ENCODE measurements around the gene MRPL3.
"Not testable (repeated sequence)": the region's sequence is repeated elsewhere in the genome, so short reads cannot be mapped to it uniquely, and the experiment has no call there.

Gene MRPL3

DNA sequence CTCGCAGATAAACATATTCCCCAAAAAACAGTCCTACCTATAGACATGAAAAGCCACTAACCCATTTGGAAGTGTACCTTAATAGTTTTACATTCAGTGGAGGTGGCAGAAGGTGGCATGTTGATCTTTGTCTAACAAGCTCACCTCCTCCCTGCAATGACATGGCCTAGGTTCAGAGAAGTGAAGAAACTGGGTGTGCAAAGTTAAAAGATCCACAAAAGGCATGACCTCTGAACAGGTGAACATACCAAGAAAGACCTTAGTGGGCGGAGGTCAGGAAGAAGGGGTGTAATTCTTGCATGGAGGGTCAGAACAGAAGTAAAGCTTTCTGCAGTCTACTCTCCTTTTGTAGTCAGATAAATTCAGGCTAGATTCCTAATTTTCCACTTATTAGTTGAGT, 822 bp downstream of the MRPL3 start:
- in situ Hi-C loops (cut with MboI; ENCODE audit: low sequenced_read_pairs): no loop called here

DNA sequence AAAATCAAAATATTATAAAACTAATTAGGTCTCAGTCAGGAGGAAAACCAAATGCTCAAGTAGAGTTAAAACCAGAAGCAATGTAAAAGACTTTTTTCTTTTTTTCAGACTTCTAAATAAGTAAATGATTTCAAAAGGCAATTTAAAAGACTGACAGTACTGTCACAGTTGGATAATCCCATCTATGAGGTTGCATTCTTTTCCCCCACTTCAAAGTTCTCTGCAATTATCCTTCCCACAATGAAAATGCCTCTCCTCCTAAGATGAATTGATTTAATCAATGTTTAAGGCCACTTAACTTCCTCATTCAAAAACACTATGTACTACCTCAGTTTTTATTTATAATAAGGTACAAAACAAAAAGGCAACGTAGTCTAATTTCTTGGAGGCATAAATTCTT, 8.1 kb downstream of the MRPL3 start:
- in situ Hi-C loops (cut with MboI; ENCODE audit: low sequenced_read_pairs): no loop called here

DNA sequence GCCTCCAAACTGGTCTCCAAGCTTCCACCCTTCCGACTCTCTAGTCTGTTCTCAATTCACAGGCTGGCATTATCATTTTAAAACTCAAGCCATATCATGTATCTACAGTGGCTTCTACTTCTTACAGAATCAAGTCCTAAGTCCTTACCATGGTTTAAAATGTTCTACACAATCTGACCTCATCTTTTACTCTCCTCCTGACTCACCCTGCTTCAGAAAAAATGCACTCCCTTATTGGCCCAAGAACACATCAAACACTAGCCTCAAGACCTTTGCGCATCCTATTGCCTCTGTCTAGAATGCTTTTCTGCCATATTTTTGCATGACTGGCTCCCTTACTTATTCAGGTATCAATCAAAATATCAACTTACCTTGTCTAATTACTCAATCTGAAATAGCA, 11.0 kb downstream of the MRPL3 start:
- in situ Hi-C loops (cut with MboI; ENCODE audit: low sequenced_read_pairs): no loop called here

DNA sequence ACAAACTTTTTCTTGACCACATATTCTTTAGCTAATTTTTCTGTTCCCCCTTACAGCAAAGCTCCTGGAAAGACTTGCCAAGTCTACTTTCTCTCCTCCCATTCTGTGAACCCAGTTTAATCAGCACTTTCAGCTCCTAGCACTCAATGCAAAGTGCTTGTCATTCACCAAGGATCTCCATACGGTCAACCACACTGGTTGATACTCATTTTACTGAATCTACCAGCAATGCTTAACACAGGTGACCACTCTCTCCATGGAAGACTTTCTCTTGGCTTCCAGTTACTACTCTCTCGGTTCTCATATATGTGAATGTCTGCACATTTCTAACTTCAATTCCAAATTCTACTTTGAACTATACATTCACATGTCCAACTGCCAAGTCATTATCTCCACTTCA, 11.7 kb downstream of the MRPL3 start:
- in situ Hi-C loops (cut with MboI; ENCODE audit: low sequenced_read_pairs): no loop called here

DNA sequence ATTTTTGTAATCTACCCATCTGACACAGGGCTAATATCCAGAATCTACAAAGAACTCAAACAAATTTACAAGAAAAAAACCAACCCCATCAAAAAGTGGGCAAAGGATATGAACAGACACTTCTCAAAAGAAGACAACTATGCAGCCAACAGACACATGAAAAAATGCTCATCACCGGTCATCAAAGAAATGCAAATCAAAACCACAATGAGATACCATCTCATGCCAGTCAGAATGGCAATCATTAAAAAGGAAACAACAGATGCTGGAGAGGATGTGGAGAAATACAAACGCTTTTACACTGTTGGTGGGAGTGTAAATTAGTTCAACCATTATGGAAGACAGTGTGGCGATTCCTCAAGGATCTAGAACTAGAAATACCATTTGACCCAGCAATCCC, 16.2 kb downstream of the MRPL3 start:
- in situ Hi-C loops (cut with MboI; ENCODE audit: low sequenced_read_pairs): not testable (repeated sequence)

DNA sequence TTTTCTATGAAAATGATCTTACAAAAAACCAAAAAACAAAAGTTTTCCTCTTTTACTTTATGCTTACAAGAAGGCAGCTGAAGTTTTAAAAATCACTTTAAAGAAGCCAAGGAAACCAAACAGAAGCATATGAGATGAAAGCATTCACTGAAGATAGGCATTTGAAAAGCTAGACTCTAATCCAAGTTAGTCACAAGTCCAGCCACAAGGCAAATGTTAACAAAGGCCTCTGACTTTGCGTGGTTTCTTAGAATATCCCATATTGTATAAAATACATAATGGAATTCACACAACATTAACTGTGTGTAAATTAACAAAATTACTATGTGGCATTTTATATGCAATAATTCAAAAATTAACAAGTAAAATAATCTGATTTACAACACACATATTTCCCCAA, 17.7 kb downstream of the MRPL3 start:
- in situ Hi-C loops (cut with MboI; ENCODE audit: low sequenced_read_pairs): no loop called here

DNA sequence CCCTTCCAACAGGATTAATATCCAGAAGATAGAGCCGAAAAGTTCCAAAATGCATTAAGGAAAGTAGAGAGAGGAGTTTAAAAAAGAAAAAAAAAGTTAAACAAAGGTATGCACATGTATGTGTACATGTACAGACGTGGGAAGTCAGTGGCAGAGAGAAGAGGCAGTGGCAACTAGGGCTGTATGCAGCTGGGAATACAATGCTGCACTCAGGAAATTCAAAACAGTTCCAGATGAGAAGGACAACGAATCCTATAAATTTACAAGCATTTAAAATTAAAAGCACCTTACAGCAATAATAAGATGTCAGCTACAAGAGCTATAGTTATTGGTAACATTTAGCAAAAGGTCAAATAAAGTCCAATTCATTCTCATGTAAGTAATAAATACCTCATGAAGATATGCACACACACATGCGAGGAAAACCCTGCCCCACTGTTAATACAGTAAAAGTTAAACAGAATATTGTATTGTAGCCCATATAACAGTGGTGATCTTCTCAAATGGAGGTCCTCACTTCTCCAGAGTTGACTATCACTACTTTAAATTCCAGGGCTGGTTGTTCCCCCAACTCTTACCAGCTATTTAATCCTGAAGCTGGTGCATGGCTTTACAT, 18.2 kb downstream of the MRPL3 start:
- in situ Hi-C loops (cut with MboI; ENCODE audit: low sequenced_read_pairs): no loop called here

DNA sequence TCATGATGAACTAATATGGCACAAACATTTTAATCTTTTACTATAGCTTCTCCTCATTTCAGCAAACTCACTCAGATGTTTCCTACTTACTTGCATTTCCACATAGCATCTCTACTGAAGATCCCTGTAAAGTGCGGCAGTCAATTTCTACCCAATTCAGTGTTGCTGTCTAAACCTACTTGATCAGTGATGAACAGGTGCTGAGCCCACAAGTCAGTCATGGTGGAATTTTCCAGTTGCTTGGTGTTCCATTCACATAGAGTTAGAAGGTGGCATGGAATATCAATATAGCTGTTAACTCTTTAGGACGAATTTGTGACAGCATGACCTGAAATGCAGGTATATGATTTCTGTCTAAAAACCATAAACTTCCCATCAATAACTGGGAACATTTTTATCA, 22.7 kb downstream of the MRPL3 start:
- in situ Hi-C loops (cut with MboI; ENCODE audit: low sequenced_read_pairs): no loop called here

DNA sequence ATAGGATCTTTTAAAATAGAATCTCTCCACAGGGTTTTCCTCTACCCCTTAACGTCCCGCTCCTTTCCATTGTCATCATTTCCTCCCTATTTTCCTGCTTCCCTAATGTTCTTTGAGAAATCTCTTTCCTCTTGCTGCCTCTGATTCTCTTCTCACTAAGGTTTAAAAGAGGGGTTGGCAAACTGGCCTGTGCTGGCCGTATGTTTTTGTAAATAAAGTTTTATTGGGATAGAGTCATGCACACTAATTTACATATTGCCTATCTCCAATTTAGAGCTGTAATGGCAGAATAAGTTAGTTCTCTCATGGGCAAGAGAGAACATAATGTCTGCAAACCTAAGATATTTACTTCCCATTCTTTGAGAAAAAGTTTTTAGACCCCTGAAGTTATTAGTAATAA, 25.0 kb downstream of the MRPL3 start:
- in situ Hi-C loops (cut with MboI; ENCODE audit: low sequenced_read_pairs): no loop called here

DNA sequence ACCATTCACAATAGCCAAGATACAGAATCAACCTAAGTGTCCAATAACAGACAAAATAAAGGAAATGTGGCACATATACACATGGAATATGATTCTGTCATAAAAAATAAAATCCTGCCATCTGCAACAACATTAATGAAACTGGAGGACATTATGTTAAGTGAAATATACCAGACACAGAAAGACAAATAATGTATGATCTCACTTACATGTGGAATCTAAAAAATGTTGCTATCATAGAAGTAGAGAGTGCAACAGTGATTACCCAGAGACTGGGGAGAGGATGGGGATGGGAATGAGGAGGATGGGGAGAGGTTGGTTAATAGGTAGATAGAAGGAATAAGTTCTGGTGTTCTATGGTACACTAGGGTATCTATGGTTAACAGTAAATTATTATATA, 28.7 kb downstream of the MRPL3 start:
- in situ Hi-C loops (cut with MboI; ENCODE audit: low sequenced_read_pairs): no loop called here

DNA sequence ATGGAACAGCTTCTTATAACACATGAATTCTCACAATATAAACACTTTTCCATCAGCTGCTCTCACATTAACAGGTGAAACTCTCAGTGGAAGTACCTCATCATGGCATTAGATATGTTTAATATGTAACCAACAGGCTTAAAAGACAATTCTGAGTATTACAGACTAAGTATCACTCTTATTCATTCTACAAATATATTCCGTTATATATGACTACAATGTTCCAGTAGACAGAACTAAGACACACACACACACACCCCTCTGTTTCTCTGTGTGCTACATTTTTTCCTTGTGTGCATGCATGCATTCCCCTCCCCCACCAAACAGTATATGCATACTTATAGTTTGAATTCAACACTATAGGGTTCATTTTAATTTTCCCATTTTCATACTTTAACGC, 32.4 kb downstream of the MRPL3 start:
- in situ Hi-C loops (cut with MboI; ENCODE audit: low sequenced_read_pairs): no loop called here

DNA sequence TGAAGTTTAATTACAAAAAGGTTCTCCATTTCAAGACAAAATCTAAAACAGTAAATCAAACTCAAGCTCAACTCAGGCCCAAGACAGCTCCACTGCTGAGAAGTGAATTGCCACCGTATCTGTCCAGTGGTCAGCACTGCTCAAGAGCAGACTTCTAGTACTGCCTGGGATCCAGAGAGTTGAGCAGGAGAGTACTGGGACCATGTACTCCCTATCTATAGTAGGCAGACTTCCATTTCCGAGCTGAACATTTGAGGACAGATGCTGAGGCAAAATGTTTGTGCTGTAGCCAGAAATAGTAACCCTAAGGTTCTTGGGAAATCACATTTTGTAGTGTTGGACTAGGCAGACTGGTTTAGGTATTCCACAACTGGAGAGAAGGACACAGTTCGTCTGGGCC, 44.1 kb downstream of the MRPL3 start:
- in situ Hi-C loops (cut with MboI; ENCODE audit: low sequenced_read_pairs): no loop called here

DNA sequence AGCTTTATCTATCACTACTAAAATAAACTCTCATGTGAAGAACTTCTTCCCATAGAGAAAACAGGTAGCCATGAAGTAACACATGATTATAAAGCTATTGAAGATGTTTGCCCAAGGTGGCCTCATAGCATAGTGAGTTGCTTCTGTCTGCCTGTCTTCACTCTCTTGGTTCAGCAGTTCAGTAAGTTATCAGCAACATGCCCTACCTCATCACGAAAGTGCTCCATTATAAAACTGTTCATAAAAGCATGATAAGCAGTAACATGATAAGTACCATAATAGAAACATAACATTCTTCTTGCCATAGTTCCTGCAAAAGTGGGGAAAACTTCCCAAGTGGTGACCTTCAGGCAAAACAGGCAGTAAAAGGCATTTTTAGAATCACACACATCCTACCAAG, 45.6 kb downstream of the MRPL3 start:
- in situ Hi-C loops (cut with MboI; ENCODE audit: low sequenced_read_pairs): no loop called here

DNA sequence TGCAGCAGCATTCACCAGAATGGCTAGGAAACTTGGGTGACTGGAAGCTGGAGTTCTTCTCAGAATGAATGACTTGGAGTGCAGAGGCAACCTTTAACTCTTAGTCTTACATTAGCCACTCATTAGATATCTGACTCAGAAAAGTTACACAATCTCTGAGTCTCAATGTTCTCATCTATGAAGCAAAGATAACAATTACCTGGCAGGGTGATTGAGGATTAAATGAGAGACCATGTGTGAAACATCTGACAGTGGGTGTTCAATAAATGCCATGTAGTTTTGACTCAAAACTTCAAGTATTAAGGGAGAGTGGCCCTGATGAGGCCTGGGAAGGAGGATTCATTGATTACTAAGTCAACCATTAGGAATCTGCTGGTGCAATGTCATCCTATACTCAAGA, 48.3 kb downstream of the MRPL3 start:
- in situ Hi-C loops (cut with MboI; ENCODE audit: low sequenced_read_pairs): no loop called here

DNA sequence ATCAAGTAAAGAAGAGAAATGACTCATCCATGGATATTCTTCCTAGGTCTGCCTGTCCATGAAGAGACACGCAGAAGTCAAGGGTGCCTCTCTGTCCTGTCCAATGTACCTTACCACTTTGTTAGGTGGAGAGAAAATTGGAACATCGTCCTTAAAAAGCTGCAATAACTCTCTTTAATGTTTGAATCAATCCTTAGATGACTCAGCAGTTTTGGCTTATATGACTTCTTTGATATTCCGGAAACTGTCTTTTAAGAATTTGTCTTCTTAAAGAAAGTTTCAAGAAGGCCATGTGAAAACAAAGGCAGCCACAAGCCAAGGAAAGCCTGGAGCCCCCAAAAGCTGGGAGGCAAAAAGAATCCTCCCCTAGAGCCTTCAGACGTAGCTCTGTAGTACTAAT, 49.2 kb downstream of the MRPL3 start:
- in situ Hi-C loops (cut with MboI; ENCODE audit: low sequenced_read_pairs): no loop called here

DNA sequence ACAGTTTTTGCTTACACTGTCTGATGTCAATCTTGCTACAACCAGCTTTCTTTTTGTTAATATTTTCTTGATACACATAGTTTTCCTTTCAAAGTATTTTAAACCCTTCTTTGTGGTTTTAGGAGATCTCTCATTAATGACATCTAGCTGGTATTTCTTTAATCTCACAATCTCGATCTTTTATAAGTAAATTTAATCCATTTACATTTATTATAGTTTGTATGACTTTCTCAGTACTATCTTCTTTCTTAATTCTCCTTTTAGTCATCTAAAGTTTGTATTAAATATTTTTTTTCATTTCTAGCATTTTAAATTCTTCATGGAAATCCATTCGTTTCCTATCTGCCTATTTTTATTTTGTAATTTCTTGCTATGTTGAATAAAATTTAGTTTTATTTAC, 55.4 kb downstream of the MRPL3 start:
- in situ Hi-C loops (cut with MboI; ENCODE audit: low sequenced_read_pairs): no loop called here

DNA sequence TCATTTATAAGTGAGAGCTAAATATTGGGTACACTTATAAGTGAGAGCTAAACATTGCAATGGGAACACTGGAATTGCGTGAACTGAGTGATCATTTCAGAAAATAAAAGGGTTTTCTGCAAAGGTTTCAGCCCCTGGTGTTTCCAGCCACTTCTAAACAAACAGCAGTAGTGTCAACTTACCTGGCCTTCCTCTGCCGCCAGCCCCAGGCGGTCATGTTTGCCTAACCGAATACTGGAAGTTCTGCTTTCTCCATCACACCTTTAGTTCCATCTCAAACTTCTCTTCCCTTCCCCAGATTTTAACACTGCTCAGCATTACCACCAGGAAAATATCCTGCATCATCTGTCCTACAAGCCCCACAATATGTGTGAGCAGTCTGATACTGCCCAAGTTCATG, 58.6 kb downstream of the MRPL3 start:
- in situ Hi-C loops (cut with MboI; ENCODE audit: low sequenced_read_pairs): no loop called here

DNA sequence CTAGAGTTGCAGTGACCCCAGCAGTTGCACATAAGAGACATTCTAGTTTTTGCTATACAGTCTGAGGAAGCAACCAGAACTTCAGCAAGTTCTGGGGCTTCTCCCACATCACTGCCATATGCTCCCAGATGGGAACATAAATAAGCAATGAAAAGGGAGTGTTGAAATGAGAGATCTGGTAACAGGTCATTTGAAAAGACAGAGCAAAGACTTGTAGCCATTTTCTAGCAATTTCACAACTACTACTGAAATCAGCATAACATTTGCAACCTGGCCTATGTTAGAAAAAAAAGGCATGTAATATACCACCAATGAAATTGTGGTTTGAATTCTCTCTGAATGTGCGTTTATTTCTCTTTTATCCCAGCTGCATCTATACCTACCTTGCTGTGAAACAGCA, 63.7 kb downstream of the MRPL3 start:
- in situ Hi-C loops (cut with MboI; ENCODE audit: low sequenced_read_pairs): no loop called here

DNA sequence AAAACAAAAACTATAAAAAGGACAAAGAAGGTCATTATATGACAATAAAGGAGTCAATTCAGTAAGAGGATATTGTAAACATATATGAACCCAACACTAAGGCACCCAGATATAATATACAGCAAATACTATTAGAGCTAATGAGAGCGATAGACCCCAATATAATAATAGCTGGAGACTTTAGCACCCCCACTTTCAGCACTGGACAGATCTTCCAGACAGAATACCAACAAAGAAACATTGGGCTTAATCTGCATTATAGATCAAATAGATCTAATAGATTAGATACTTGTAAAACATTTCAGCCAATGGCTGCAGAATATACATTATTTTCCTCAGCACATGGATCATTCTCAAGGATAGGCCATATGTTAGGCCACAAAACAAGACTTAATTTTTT, 67.8 kb downstream of the MRPL3 start:
- in situ Hi-C loops (cut with MboI; ENCODE audit: low sequenced_read_pairs): no loop called here

DNA sequence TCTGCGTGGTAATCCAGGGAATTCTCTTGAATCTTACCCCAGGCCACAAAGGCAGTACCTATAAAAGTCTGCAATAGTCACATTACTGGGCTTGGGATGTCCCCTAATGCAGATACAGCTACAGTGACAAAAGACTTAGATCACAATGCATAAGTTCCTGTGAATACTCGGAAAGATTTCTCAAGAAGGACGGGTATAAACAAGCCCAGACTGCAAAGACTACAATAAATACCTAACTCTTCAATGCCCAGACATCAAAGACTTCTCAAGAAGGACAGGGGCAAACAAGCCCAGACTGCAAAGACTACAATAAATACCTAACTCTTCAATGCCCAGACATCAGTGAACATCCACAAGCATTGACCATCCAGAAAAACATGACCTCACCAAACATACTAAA, 70.3 kb downstream of the MRPL3 start:
- in situ Hi-C loops (cut with MboI; ENCODE audit: low sequenced_read_pairs): no loop called here

DNA sequence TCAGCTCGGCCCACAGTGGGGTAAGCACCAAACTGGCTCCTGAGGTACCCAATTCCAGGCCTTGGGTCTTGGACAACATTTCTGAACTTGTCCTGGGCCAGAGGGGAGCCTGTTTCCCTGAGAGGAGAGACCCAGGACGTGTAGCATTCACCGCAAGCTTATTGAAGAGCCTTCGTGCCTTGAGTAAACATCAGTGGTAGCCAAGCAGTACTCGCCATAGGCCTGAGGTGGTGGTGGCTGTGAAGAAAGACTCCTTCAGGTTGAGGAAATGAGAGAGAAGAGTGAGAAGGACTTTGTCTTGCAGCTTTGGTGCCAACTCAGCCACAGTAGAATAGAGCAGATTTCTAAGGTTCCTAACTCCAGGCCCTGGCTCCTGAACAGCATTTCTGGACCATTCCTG, 71.0 kb downstream of the MRPL3 start:
- in situ Hi-C loops (cut with MboI; ENCODE audit: low sequenced_read_pairs): no loop called here

DNA sequence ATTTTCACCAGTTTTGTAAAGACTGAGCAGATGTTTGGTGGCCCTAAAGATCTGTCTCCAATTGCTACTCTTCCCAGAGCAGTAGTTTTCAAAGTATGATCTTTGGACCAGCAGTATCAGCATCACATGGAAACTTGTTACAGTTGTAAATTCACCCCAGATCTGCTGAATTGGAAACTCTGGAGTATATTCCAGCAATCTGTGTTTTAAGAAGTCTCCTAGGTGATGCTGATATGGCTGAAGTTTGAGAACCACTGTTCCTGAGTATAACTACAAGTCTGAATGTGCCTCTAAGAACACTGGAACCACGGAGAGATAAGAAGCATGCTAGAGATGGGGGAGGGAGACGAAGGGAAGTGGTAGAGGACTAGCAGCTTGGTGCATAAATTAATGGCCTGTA, 75.5 kb downstream of the MRPL3 start:
- in situ Hi-C loops (cut with MboI; ENCODE audit: low sequenced_read_pairs): no loop called here

DNA sequence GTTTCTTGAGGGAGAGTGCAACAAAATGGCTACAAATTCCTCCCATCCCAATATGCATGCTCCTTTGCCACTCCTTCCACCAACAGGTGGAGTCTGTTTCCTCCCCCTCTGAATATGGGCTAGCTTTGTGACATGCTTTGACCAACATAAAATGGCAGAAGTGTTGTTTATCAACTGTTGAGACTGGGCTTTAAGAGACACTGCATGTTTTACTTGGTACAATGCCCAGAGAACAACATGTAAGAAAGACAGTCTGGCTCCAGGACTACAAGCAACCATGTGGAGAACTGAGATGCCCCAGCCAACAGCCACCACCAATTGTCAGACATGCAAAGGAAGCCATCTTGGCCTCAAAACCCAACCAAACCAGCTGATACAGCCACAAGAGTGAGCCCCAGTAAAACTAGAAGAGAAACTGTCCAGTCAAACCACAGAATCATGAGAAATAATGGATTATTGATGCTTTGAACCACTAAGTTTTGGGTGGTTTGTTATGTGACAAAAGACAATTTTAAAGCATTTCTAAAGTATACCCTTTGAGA, 80.7 kb downstream of the MRPL3 start:
- in situ Hi-C loops (cut with MboI; ENCODE audit: low sequenced_read_pairs): no loop called here

Data from HL-60/S4 treated with phorbol 12-myristate 13-acetate at 8.2 ng/mL for 4 days and 3 days (cell line).